Mononuclear cell (primary cell): ENCODE data around the gene GRIN3A. TPM values are rescaled to one million over a fixed set of nuclear protein-coding genes. Genes with fewer than 3 reads are reported as not detected.

Experiments
- H3K27me3 ChIP-seq: 2 replicates; pipeline ENCODE4 v1.6.0; 2011; ENCODE audit warnings: low read length, control low read depth; ENCODE audit not compliant: insufficient read depth
- H3K4me1 ChIP-seq: 2 replicates; pipeline ENCODE4 v1.5.1; 2011; ENCODE audit warnings: mild to moderate bottlenecking, low read length, control low read depth; ENCODE audit not compliant: insufficient read depth
- H3K4me3 ChIP-seq: 2 replicates; pipeline ENCODE4 v1.5.1; 2011; ENCODE audit warnings: mild to moderate bottlenecking, low read length, moderate library complexity
- H3K9me3 ChIP-seq: 2 replicates; pipeline ENCODE4 v1.5.1; 2011; ENCODE audit warnings: low read depth, mild to moderate bottlenecking, control low read depth, low read length
- total RNA-seq: library from RNA; depleted of rRNA; stranded (reverse); fragments of >200 nt; gene quantifications from one replicate; pipeline ENCODE4 v1.2.3, GENCODE V29; 2012

GRIN3A gene
- total RNA-seq, 1 donor: not detected

GRCh38 chr9:101718192-101718591 is 20.3 kb downstream of the GRIN3A start:
- no peak overlapping the region for H3K4me3 ChIP-seq

GRCh38 chr9:101716629-101717028 is 21.8 kb downstream of the GRIN3A start:
- Histone ChIP-seq H3K4me1 (no peaks in the 10 kb centered on the region), H3K27me3 (no peaks in the 10 kb centered on the region), H3K9me3 (no peaks in the 10 kb centered on the region), H3K4me3 (no peak overlapping the region)

More at GRCh38 chr9:101718192-101718591, 20.3 kb downstream of the GRIN3A start:
- Histone ChIP-seq H3K4me1 (no peaks in the 10 kb centered on the region), H3K27me3 (no peaks in the 10 kb centered on the region), H3K9me3 (no peaks in the 10 kb centered on the region)

DNA sequence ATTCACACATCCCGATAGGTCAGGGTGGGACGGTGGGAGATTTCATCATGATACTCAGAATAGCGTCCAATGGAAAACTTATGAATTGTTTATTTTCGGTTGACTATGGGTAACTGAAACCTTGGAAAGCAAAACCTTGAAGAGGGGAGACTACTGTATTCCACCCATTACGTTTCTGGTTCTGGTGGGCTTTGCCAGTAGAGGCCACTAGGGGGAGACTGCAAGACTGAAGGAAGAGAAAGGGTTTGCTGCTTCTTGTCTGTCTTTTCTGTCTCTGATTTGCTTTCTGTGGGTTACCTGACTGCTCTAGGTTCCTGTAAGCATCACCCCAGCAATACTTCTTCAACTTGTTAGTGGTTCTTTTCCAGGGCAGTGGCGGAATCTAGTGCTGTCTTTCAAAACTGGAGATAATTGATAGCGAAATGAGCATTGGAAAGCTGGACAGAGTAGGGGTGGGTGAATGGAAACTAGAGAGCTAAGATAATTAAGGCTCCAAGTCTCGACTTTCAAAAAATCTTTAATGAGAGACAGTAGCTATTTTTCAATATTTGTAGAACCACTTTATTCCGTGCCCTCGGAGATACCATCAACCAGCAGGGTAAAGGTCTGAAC is 27.0 kb downstream of the GRIN3A start:
- Histone ChIP-seq H3K4me1 (no peaks in the 10 kb centered on the region), H3K9me3 (no peaks in the 10 kb centered on the region), H3K27me3 (peaks cover 4% of the 10 kb centered on the region), H3K4me3 (no peak overlapping the region)

DNA sequence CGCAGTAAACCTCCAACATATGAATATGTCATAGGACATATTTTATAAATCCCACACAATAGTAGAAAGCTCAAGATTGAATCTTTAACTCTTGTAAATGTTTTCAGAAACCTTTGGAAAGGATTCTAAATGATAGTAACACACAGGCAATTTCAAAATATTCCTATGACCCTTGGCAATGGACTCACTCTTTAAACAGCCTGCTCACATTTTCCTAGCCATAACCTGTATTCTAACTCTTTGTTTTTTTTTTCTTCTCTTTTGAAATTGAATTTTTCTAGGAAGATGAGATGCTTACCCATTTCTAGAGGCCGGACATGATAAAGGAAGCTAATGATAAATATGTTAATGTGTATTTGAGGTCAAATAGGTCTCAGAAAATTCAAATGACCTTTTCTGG is 29.6 kb downstream of the GRIN3A start:
- peaks cover 22% of the 10 kb centered on the region for H3K27me3 ChIP-seq
- H3K4me3 ChIP-seq: no peak overlapping the region
- no peaks in the 10 kb centered on the region for H3K4me1 ChIP-seq
- no peaks in the 10 kb centered on the region for H3K9me3 ChIP-seq

DNA sequence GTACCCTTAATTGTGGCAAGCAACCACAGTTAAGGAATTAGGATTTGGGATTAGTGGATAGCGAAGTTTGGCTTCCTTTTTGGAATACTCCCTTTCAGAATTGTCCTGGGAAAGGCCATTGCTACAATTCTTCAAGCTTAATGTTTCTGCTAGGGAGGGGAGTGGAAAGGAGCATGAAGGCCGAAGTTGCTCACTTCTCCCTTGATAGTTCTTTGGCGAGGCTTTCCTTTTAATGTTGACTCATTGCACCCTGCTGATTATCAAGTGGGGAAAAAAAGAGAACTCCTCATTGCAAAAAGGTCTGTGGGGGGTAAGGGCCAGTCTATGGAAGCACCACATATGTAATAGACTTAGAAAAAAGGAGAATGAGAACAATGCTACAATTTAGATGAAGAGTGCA is 30.7 kb downstream of the GRIN3A start:
- Histone ChIP-seq H3K9me3 (no peaks in the 10 kb centered on the region), H3K27me3 (peaks cover 24% of the 10 kb centered on the region), H3K4me1 (no peaks in the 10 kb centered on the region), H3K4me3 (no peak overlapping the region)

DNA sequence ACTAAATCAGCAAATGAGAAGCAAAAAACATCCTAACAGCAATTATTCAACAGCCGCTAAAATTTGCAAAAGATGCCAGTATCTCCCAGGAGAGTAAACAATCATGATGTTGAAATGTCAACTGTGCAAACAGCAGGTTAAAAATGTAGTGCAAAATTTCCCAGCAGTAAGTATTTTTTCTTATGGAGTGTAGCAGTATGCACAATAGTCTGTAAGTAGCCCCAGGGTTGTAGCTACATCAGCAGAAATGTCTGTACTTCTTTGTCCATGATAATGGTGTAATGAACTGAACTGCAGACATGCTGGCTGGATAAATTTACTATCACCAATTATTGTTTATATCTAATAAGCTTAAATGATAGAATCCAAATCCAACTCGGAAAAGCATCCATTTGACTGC is 31.4 kb downstream of the GRIN3A start:
- H3K4me1 ChIP-seq: no peaks in the 10 kb centered on the region
- no peak overlapping the region for H3K4me3 ChIP-seq
- H3K27me3 ChIP-seq: peaks cover 24% of the 10 kb centered on the region
- H3K9me3 ChIP-seq: no peaks in the 10 kb centered on the region

DNA sequence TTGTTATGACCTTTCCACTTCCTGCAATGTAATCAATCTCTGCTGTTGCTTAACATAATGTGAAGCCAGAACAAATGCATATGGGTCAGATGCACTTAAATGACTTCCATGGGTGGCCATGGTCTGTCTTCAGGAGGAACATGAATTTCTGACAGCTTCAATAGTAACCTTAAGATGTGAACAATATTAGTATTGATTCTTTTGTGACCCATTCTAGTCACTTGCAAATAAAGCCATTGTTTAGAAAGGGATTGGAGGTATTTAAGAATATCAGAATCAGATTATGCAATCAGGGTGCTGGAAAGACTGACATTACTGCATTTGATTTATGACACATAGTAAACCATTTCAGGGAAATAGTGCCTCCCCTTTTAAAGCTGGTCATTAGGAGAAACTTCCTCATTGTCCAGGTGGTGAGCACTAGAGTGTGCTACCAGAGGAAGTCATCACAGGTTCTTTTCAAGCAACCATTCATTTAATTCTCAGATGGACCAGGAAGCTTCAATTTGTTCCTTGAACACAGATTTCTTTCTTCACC is 32.1 kb downstream of the GRIN3A start:
- Histone ChIP-seq H3K4me3 (no peak overlapping the region), H3K9me3 (no peaks in the 10 kb centered on the region), H3K4me1 (no peaks in the 10 kb centered on the region), H3K27me3 (peaks cover 24% of the 10 kb centered on the region)

GRCh38 chr9:101705135-101705661 is 33.2 kb downstream of the GRIN3A start:
- Histone ChIP-seq H3K27me3 (peaks cover 20% of the 10 kb centered on the region), H3K4me1 (no peaks in the 10 kb centered on the region), H3K4me3 (no peak overlapping the region), H3K9me3 (no peaks in the 10 kb centered on the region)

- Histone ChIP-seq H3K4me1 (no peaks in the 10 kb centered on the region), H3K9me3 (peaks cover 4% of the 10 kb centered on the region), H3K27me3 (peaks cover 20% of the 10 kb centered on the region), H3K4me3 (no peak overlapping the region)
These were observed 36.2 kb downstream of the GRIN3A start for GRCh38 chr9:101702257-101702656.

GRCh38 chr9:101693546-101694336 is 44.7 kb downstream of the GRIN3A start:
- Histone ChIP-seq H3K9me3 (peaks cover 4% of the 10 kb centered on the region), H3K4me1 (no peaks in the 10 kb centered on the region), H3K27me3 (no peaks in the 10 kb centered on the region), H3K4me3 (no peak overlapping the region)

- Histone ChIP-seq H3K4me1 (no peaks in the 10 kb centered on the region), H3K4me3 (no peak overlapping the region), H3K27me3 (no peaks in the 10 kb centered on the region), H3K9me3 (no peaks in the 10 kb centered on the region)
These were observed 46.8 kb downstream of the GRIN3A start for GRCh38 chr9:101691657-101692056.

- Histone ChIP-seq H3K4me1 (no peaks in the 10 kb centered on the region), H3K27me3 (no peaks in the 10 kb centered on the region), H3K4me3 (no peak overlapping the region), H3K9me3 (no peaks in the 10 kb centered on the region)
These were observed 49.4 kb downstream of the GRIN3A start for GRCh38 chr9:101689039-101689438.

DNA sequence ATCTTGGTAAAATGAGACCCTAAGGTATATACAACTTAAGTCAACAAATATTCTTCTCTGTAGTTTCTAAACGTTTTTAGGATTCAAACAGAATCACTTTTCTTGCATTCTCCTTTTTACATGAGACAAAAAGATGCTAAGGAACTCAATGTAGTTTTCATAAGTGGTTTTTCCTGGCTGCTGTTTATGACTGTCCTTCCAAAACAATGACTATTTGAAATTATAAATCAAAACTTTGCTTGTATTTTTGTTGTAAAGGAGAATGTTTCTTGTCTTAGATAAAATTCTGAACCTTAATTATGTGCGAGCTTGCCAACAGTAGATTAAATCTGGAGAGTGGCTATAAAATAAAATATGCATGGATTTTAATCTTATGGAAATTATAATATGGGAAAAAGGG is 53.8 kb downstream of the GRIN3A start:
- Histone ChIP-seq H3K4me3 (no peak overlapping the region), H3K9me3 (no peaks in the 10 kb centered on the region), H3K4me1 (no peaks in the 10 kb centered on the region), H3K27me3 (no peaks in the 10 kb centered on the region)

DNA sequence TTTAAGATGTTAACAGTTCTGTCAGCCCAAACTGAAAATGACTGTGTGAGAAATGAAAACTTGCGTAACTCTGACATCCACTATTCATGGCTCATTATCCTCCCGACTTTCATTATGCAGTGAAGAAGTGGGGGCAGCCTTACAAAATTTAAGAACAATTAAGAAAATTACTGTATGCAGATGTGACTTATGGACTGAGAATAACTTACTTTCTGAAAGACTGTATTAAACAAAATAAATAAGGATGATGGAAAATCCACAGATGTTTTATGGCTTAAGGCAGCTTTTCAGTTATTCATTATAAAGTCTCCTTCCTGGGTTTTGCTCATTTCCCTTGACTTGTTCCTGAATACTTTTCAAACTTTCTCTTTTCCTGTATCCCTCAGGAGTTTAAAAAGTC is 55.2 kb downstream of the GRIN3A start:
- no peak overlapping the region for H3K4me3 ChIP-seq

DNA sequence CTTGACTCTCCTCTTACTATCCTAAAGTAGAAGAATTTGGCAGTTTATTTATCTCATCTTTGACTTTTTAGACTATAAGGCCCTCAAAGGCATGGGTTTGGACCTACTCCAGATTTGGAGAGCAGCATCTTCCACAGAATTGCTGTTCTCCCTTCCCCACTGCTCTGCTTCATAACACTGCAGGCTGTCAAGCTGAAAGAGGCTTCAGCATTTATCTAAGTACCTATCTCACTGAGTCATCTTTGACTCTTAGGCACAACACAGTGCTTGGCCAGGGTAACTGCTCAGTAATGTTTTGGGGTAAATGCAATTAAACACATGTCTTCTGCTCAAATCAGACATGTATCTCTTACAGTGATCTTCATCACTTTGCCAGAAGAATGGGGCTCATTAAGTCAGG is 60.6 kb downstream of the GRIN3A start:
- Histone ChIP-seq H3K4me3 (no peak overlapping the region), H3K27me3 (no peaks in the 10 kb centered on the region), H3K4me1 (peaks cover 6% of the 10 kb centered on the region), H3K9me3 (no peaks in the 10 kb centered on the region)

More for the DNA sequence above, 55.2 kb downstream of the GRIN3A start:
- Histone ChIP-seq H3K4me1 (no peaks in the 10 kb centered on the region), H3K27me3 (no peaks in the 10 kb centered on the region), H3K9me3 (no peaks in the 10 kb centered on the region)
